CD1c-positive myeloid dendritic cell (primary cell): Measurements from ENCODE around the gene RPL21.

Source experiments
- DNase-seq: peaks from one replicate; pipeline ENCODE4 v3.0.0-alpha.2; 2016; ENCODE audit errors: extremely low spot score

RPL21 gene

GRCh38 chr13:27258637-27259386 lies 7.5 kb downstream of the RPL21 start:
- DNase-seq = no peak

GRCh38 chr13:27259831-27260230 lies 8.5 kb downstream of the RPL21 start:
- DNase-seq = peak; percentile 79

- DNase-seq = no peak
Observed at GRCh38 chr13:27261396-27261795, 10.0 kb downstream of the RPL21 start.

- no peak for DNase-seq
Observed at GRCh38 chr13:27263438-27263837, 12.1 kb downstream of the RPL21 start.

GRCh38 chr13:27264181-27264580 lies 12.8 kb downstream of the RPL21 start:
- no peak for DNase-seq

- DNase-seq = no peak
Observed at GRCh38 chr13:27264648-27265047, 13.3 kb downstream of the RPL21 start.

GRCh38 chr13:27266917-27267316 lies 15.6 kb downstream of the RPL21 start:
- DNase-seq = peak; percentile 60

- DNase-seq = peak; percentile 51
Observed at GRCh38 chr13:27267596-27267995, 16.2 kb downstream of the RPL21 start.

GRCh38 chr13:27269114-27269665 lies 17.8 kb downstream of the RPL21 start:
- DNase-seq = no peak

GRCh38 chr13:27270594-27271520 lies 19.5 kb downstream of the RPL21 start, which contains the start of gene RASL11A:
Gene RASL11A, plus strand, starts transcription at chr13:27270830. Its CDS starts 115 bp downstream, at chr13:27270945.
- DNase-seq = peak; percentile 84

- DNase-seq = no peak
Observed at GRCh38 chr13:27271570-27272096, 20.3 kb downstream of the RPL21 start.

GRCh38 chr13:27273658-27274425 lies 22.5 kb downstream of the RPL21 start:
- no peak for DNase-seq

GRCh38 chr13:27274631-27275030 lies 23.3 kb downstream of the RPL21 start:
- no peak for DNase-seq

GRCh38 chr13:27276188-27276587 lies 24.8 kb downstream of the RPL21 start:
- no peak for DNase-seq

GRCh38 chr13:27279506-27279905 lies 28.1 kb downstream of the RPL21 start:
- DNase-seq = no peak

GRCh38 chr13:27280009-27280656 lies 28.8 kb downstream of the RPL21 start:
- no peak for DNase-seq

- DNase-seq = no peak
Observed at GRCh38 chr13:27280841-27281240, 29.5 kb downstream of the RPL21 start.

GRCh38 chr13:27281420-27281819 lies 30.1 kb downstream of the RPL21 start:
- no peak for DNase-seq

GRCh38 chr13:27283906-27284493 lies 32.6 kb downstream of the RPL21 start:
- peak; percentile 42 for DNase-seq

GRCh38 chr13:27288392-27288791 lies 37.0 kb downstream of the RPL21 start:
- no peak for DNase-seq
